Upper lobe of left lung (tissue), 6 donors: ENCODE measurements around the gene CCDC178. TPM values are rescaled to one million over a fixed set of nuclear protein-coding genes. Genes with fewer than 3 reads are reported as not detected.

ENCODE experiments used
- ATAC-seq, 2 donors: fragments of 200-7000 bp; cut with Tn5 transposase; one replicate each; pipeline ENCODE4 v1.9.1; 2022; ENCODE audit warnings: mild to moderate bottlenecking in 2 of 2, moderate library complexity in 2 of 2; ENCODE audit not compliant: low FRiP score in 2 of 2
- DNase-seq, 2 donors: peaks; one replicate each; pipeline ENCODE4 v3.0.0-alpha.2; 2019 to 2020
- H3K27ac ChIP-seq, 4 donors: fragments of 200-600 bp; sonication (generic); one replicate each; pipeline ENCODE4 v1.5.1; 2016 to 2019
- H3K27me3 ChIP-seq, 4 donors: fragments of 200-600 bp; sonication (generic); one replicate each; pipeline ENCODE4 v1.5.1; 2017 to 2019
- H3K36me3 ChIP-seq, 4 donors: fragments of 200-600 bp; sonication (generic); one replicate each; pipeline ENCODE4 v1.5.1; 2016 to 2019
- H3K4me1 ChIP-seq, 4 donors: fragments of 200-600 bp; sonication (generic); one replicate each; pipeline ENCODE4 v1.5.1; 2018 to 2019
- H3K4me3 ChIP-seq, 4 donors: fragments of 200-600 bp; sonication (generic); one replicate each; pipeline ENCODE4 v1.5.1; 2017 to 2019; ENCODE audit warnings: mild to moderate bottlenecking in 2 of 4, moderate library complexity in 1 of 4
- H3K9me3 ChIP-seq, 4 donors: fragments of 200-600 bp; sonication (generic); one replicate each; pipeline ENCODE4 v1.5.1; 2018 to 2019
- EP300 ChIP-seq, 4 donors: sonication (generic); formaldehyde crosslinking; IDR thresholded peaks; one replicate each; pipeline ENCODE4 v1.5.1; 2017; ENCODE audit warnings: antibody characterized with exemption in 4 of 4, control low read depth in 2 of 4
- POLR2A ChIP-seq, 4 donors: fragments of 450-650 bp; IDR thresholded peaks; one replicate each; pipeline ENCODE4 v1.5.1; 2016 to 2017; ENCODE audit warnings: antibody characterized with exemption in 4 of 4, mild to moderate bottlenecking in 2 of 4
- POLR2AphosphoS5 ChIP-seq, 2 donors: sonication (generic); formaldehyde crosslinking; IDR thresholded peaks; one replicate each; pipeline ENCODE4 v1.5.1; 2017; ENCODE audit warnings: antibody characterized with exemption in 2 of 2
- WGBS, 2 donors: methylation state at CpG; one replicate each; pipeline ENCODE4 v1.1.5; 2017 to 2018; 5-methylcytosine and 5-hydroxymethylcytosine counted together
- total RNA-seq, 6 donors: library from RNA; depleted of rRNA in 4 of 6; stranded (reverse); fragments of >200 nt in 4 of 6; gene quantifications; one replicate each; pipeline versions ENCODE4 v1.1.0 to v1.2.1, GENCODE V29; 2016 to 2021
- TF ChIP-seq, protein P1 (sequence below), 6 experiments: fragments of 450-650 bp in 4 of 6; fragments of 200-600 bp in 2 of 6; sonication (generic) in 2 of 6; IDR thresholded peaks; one replicate each; pipeline ENCODE4 v1.5.1; 2016 to 2019; ENCODE audit warnings: antibody characterized with exemption in 6 of 6
- donor health status: DM: no; HTN: no; CAD: no; lungs with moderate emphysema.
- donor health status: DM: no; HTN: yes; CAD: no; lungs with severe emphysema.

The CCDC178 gene
- total RNA-seq, 6 donors from 2014 or later: 0.89 to 1.4 TPM; not detected in 4

DNA sequence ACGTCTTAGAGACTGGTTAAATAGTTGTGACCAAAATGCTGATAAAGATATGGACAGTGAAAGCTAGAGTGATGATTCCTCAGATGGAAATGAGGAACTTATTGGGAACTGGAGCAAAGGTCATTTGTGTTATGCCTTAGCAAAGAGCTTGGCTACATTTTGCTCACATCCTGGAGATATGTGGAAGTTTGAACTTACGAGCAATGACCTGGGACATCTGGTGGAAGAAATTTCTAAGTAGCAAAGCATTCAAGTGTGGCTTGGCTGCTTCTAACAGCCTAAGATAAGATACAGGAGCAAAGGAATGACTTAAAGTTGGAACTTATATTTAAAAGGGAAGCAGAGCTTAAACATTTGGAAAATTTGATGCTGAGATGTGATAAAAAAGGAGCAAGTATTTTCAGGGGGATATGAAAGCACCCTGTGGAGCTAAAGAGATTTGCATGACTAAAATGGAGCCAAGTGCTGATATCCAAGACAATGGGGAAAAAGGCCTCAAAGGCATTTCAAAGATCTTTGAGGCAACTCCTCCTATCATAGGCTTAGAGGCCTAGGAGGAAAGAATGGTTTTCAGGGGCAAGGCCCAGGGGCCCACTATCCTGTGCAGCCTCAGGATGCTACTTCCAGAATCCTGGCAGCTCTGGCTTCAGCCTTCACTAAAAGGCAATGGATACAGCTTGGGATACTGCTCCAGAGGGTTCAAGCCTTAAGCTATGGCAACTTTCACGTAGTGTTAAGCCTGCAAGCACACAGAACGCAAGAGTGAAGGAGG is 543.6 kb downstream of the CCDC178 start:
- no peak for DNase-seq
- no peak overlapping the region for H3K4me3 ChIP-seq
- peaks cover 0 to 10% (median 1%) of the 10 kb centered on the region in 4 donors for H3K9me3 ChIP-seq
- no peaks in the 10 kb centered on the region for H3K27me3 ChIP-seq
- no peak for ATAC-seq
- WGBS, 2 donors: 59 to 65% methylated on average over 4 of the region's 4 CpGs
- no peak overlapping the region for H3K27ac ChIP-seq
- TF ChIP-seq EP300 (IDR thresholded peaks at IDR 0.05) (no peak), POLR2A (IDR thresholded peaks at IDR 0.05) (no peak), POLR2AphosphoS5 (IDR thresholded peaks at IDR 0.05) (no peak)
- TF ChIP-seq, protein P1, sequence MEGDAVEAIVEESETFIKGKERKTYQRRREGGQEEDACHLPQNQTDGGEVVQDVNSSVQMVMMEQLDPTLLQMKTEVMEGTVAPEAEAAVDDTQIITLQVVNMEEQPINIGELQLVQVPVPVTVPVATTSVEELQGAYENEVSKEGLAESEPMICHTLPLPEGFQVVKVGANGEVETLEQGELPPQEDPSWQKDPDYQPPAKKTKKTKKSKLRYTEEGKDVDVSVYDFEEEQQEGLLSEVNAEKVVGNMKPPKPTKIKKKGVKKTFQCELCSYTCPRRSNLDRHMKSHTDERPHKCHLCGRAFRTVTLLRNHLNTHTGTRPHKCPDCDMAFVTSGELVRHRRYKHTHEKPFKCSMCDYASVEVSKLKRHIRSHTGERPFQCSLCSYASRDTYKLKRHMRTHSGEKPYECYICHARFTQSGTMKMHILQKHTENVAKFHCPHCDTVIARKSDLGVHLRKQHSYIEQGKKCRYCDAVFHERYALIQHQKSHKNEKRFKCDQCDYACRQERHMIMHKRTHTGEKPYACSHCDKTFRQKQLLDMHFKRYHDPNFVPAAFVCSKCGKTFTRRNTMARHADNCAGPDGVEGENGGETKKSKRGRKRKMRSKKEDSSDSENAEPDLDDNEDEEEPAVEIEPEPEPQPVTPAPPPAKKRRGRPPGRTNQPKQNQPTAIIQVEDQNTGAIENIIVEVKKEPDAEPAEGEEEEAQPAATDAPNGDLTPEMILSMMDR (IDR thresholded peaks at IDR 0.05): no peak
- H3K4me1 ChIP-seq: no peaks in the 10 kb centered on the region
- no peaks in the 10 kb centered on the region for H3K36me3 ChIP-seq

DNA sequence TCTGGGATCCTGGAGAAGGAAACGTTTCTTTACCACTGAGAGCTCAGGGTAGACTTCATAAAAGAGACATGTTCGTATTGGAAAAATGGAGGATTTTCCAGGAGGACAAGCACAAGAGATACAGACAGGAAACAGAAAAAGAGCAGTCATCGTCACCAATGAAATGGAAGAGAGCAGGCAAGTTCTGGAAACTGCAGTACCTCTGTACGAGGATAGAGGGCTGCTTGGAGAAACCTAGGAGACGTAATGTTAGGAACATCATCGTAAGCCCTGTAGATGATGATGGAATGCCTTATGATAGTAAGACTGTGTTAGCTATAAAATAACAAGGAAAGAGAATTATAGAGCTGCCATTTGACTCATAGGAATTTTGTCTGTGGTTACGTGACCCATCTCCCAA is 546.6 kb downstream of the CCDC178 start:
- TF ChIP-seq EP300 (IDR thresholded peaks at IDR 0.05) (no peak), POLR2A (IDR thresholded peaks at IDR 0.05) (no peak), POLR2AphosphoS5 (IDR thresholded peaks at IDR 0.05) (no peak)
- TF ChIP-seq, protein P1 (IDR thresholded peaks at IDR 0.05): no peak

DNA sequence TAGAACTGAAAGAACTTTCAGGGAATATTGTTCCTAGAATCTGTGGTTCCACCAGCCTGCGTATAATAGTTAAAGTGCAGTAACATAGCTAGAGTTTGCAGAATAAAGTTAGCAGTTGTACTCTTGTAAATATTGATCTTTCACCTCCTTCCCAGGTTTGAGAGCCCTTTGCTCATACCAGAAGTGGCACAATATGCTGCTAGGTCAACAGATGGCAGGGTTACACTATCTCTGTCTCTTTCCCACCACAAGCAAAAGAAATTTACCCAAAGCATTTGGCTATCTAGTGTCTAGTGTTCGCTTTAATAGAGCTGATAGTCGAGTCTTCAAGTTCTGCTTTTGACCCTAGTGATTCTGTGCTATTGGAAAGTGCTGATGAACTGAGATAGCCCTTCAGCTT is 548.7 kb downstream of the CCDC178 start:
- Histone ChIP-seq H3K36me3 (no peaks in the 10 kb centered on the region), H3K27me3 (no peaks in the 10 kb centered on the region), H3K4me1 (no peaks in the 10 kb centered on the region), H3K4me3 (no peak overlapping the region), H3K9me3 (peaks cover 0 to 2% (median 0%) of the 10 kb centered on the region in 4 donors), H3K27ac (no peak overlapping the region)
- no peak for ATAC-seq
- no peak for DNase-seq
- 61 to 62% methylated on average over 3 of the region's 3 CpGs for WGBS, 2 donors
- no peak for TF ChIP-seq EP300 (IDR thresholded peaks at IDR 0.05)
- no peak for TF ChIP-seq POLR2A (IDR thresholded peaks at IDR 0.05)
- TF ChIP-seq, protein P1 (IDR thresholded peaks at IDR 0.05): no peak
- TF ChIP-seq POLR2AphosphoS5 (IDR thresholded peaks at IDR 0.05): no peak

More for the DNA sequence above, 546.6 kb downstream of the CCDC178 start:
- ATAC-seq (no peak), DNase-seq (no peak)
- Histone ChIP-seq H3K36me3 (no peaks in the 10 kb centered on the region), H3K9me3 (peaks cover 0 to 10% (median 1%) of the 10 kb centered on the region in 4 donors), H3K27me3 (no peaks in the 10 kb centered on the region), H3K4me1 (no peaks in the 10 kb centered on the region), H3K27ac (no peak overlapping the region), H3K4me3 (no peak overlapping the region)
- WGBS, 2 donors: 87 to 90% methylated on average over 7 of the region's 7 CpGs

DNA sequence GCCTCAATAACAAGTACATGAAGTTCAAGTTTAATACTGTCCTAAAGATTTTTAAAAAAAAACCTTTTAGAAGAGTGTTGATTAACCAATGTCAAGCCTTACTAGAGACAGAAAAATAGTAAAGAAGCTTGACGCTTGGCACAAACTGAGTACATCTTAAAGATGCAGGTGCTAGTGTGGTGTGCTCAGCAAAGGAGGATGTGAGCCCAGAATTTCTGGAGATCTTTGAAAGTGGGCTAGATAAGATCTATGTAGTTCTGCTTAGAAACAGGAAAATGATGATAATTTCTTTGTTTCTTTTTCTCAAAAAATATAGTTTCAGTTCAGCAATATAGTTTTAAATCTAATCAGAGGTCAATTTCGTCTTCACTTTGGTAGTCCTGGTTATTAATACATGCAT is 549.4 kb downstream of the CCDC178 start:
- H3K9me3 ChIP-seq: no peaks in the 10 kb centered on the region
- no peaks in the 10 kb centered on the region for H3K36me3 ChIP-seq
- no peak overlapping the region for H3K4me3 ChIP-seq
- H3K27me3 ChIP-seq: no peaks in the 10 kb centered on the region
- H3K4me1 ChIP-seq: no peaks in the 10 kb centered on the region
- TF ChIP-seq, protein P1 (IDR thresholded peaks at IDR 0.05): no peak
- no peak for TF ChIP-seq POLR2A (IDR thresholded peaks at IDR 0.05)
- no peak for TF ChIP-seq EP300 (IDR thresholded peaks at IDR 0.05)
- no peak for TF ChIP-seq POLR2AphosphoS5 (IDR thresholded peaks at IDR 0.05)
- ATAC-seq (no peak), DNase-seq (no peak)
- no peak overlapping the region for H3K27ac ChIP-seq
- WGBS, 2 donors: 83 to 88% methylated on average over 2 of the region's 2 CpGs
